Stimulated activated CD4-positive, alpha-beta T cell treated with anti-CD3 and anti-CD28 coated beads, Interleukin-1b, Interleukin-23, amount 100 ng/mL, for 24 hours (primary cell): ENCODE data around the gene DNAH3.

Source experiments
- DNase-seq, 4 experiments: peaks; one replicate each; pipeline ENCODE4 v3.0.0-alpha.2; 2020; ENCODE audit warnings: low read depth in 4 of 4, low spot score in 1 of 4

The DNAH3 gene

GRCh38 chr16:20887207-20887606 is 263.4 kb downstream of the DNAH3 start:
- no peak for DNase-seq

- DNase-seq = no peak
These were observed 264.3 kb downstream of the DNAH3 start for GRCh38 chr16:20886320-20886719.

GRCh38 chr16:20884240-20884556 is 266.4 kb downstream of the DNAH3 start:
- DNase-seq = no peak

GRCh38 chr16:20883554-20884239 is 266.9 kb downstream of the DNAH3 start:
- DNase-seq = no peak
